AG10803 (cell line): ENCODE results near the gene PNPLA3.

Source experiments
- DNase-seq: peaks from one replicate; pipeline ENCODE4 v3.0.0; 2010; ENCODE audit warnings: low read depth
- H3K4me3 ChIP-seq: 2 replicates; pipeline ENCODE4 v1.5.1; 2011; ENCODE audit warnings: mild to moderate bottlenecking, low read length, control low read depth
- CTCF ChIP-seq: conservative IDR thresholded peaks from 2 replicates; pipeline ENCODE4 v1.5.1; 2011; ENCODE audit warnings: mild to moderate bottlenecking, low read length, control low read depth, inconsistent platforms

The PNPLA3 gene

DNA sequence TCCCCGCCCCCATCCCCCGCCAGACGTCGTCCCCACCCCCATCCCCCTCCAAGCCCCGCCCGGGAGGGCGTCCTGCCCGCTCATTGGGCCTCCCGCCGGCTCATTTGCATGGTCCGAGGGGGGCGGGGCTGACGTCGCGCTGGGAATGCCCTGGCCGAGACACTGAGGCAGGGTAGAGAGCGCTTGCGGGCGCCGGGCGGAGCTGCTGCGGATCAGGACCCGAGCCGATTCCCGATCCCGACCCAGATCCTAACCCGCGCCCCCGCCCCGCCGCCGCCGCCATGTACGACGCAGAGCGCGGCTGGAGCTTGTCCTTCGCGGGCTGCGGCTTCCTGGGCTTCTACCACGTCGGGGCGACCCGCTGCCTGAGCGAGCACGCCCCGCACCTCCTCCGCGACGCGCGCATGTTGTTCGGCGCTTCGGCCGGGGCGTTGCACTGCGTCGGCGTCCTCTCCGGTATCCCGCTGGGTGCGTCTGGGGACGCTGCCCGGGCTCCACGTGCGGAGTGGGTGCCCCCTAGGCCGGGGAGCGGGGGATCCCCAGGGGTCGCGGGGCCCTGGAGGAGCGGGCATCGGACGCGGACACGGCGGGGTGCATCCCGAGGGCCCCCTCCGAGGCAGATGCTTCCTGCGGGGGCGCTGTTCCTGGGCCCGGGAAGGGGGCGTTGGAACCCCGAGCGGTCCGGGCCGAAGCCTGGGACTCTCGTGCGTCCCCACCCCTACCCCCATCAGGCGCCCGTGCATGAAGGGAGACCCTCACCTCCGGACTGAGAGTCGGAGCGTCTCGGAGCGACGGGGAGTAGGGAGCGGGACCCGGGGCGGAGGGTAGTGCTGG is at the start of gene PNPLA3:
TSS of gene PNPLA3 (plus strand) at position 175 of the 834 bp plus-strand sequence. CDS start at position 282, 107 bp downstream.
- peak; percentile 80 for DNase-seq
- peak; percentile 24 for TF ChIP-seq CTCF
- peak within 1 kb of the TSS; percentile 71 for H3K4me3 ChIP-seq

GRCh38 chr22:43876866-43877509 is 46.6 kb upstream of the PNPLA3 start:
- no peak for TF ChIP-seq CTCF
- H3K4me3 ChIP-seq: no peak overlapping the region
- DNase-seq: no peak

DNA sequence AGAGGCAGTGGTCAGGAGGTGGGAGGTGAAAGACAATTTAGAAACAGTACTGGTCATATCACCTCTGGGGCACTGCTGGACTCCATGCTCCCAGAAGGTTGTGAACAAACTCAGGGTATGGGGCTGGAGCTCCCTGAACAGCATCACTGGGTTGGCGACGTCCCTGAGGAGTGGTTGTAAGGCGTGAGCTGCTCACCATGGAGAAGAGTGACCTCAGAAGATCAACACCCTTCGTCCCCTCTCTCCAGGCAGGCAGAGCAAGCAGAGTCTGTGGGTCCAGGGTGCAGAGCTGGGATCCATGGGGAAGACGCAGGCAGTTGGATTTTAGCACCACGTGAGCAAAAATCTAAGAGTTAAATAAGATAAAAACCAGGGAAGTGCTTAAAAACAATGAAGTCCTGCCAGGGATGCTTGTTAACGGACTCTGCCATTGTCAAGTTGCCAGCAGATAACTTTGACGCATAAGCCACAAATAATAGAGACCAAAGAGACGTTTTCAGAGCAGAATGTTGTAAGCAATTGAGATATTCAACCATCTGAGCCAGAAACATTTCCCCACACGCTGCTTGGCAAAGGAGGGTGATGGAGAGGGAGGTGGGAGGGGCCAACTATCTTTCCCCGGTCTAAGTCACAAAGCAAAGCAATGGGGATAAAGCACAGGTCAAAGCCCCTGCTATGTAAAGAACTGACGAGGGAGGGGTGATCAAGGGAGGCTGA is 45.4 kb upstream of the PNPLA3 start:
- TF ChIP-seq CTCF: no peak
- DNase-seq: no peak
- H3K4me3 ChIP-seq: no peak overlapping the region

DNA sequence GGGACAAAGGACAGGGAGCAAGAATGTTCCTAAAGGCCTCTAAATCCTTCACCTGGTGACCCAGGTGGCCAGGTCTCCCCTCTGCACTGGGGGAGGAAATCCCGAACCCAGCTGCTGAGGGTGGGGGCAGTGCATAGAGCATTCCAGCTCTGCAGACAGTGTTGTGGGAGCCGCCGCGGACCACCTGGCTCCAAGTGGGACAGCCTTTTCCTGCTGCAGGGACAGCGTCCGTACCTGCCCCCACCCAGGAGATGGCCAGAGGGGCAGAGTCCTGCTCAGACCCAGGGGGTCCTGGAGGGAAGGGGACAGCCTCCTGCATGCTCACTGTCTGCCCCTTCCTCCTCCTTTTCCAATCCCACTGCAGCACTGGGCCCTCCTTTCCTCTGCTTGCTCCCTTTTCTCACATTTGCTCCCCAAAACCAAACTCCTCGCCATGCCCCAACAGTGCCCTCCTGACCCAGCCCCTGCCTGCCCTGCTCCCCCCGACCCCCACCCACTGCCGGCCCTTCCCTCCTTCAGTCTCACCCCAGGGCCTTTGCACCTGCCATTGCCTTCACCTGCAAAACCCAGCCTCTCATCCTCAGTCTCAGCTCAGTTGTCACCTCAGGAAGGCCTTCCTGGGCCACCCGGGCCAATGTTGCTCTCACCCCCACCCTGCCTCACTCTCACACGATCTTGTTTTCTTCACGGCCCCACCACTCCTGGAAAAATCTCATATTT is 44.6 kb upstream of the PNPLA3 start:
- H3K4me3 ChIP-seq: no peak overlapping the region
- DNase-seq: no peak
- TF ChIP-seq CTCF: no peak

DNA sequence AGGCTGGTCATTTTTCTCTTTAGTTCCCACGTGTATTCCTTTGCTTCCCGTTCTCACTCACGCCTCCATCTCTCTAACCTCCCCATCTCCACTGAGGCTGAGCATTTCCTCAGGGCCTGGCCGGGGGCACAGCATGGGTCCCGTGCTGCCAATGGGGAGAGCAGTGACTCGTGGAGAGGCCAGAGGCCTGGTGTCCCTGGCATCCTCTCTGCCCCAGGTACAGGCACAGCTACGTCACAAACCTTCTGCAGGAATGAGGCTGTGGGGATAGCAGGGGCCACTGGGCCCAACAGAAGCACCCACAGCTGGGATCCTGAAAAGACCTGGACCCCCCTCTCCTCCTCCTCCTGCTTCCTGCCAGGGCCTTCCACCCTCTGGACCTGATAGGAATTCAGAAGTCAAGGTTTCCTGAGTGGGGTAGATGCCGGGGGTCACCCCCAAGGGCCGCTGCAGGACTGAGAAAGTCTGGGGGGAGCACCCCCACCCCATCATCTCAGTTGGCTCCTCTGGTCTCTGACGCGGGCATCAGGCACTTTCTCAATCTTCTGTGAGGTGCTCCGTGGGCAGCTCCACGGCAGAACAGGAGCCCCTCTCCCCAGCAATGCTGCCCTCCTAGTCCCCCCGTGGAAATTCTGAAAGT is 43.6 kb upstream of the PNPLA3 start:
- no peak for TF ChIP-seq CTCF
- H3K4me3 ChIP-seq: no peak overlapping the region
- DNase-seq: no peak

GRCh38 chr22:43880541-43880991 is 43.0 kb upstream of the PNPLA3 start:
- H3K4me3 ChIP-seq: no peak overlapping the region
- DNase-seq: no peak
- no peak for TF ChIP-seq CTCF
